Heart left ventricle (tissue), 16 donors: Measurements from ENCODE around the gene CFAP77. TPM values are rescaled to one million over a fixed set of nuclear protein-coding genes. Genes with fewer than 3 reads are reported as not detected.

ENCODE experiments used
- ATAC-seq, 4 donors: fragments of 200-7000 bp; cut with Tn5 transposase; one replicate each; pipeline ENCODE4 v1.9.1; 2020 to 2022; ENCODE audit warnings: moderate library complexity in 4 of 4, mild to moderate bottlenecking in 3 of 4, moderate number of reproducible peaks in 1 of 4
- DNase-seq, 5 donors: peaks; one replicate each; pipeline ENCODE4 v3.0.0-alpha.2; 2020
- H3K27ac ChIP-seq, 12 donors: fragments of 200-600 bp; sonication (generic) in 4 of 12; one replicate each; pipeline versions ENCODE4 v1.5.0 to v1.8.0; 2016 to 2022; ENCODE audit warnings: mild to moderate bottlenecking in 2 of 12
- H3K27me3 ChIP-seq, 9 donors: fragments of 200-600 bp; sonication (generic) in 2 of 9; one replicate each; pipeline versions ENCODE4 v1.5.1 to v1.8.0; 2016 to 2022; ENCODE audit warnings: mild to moderate bottlenecking in 3 of 9
- H3K36me3 ChIP-seq, 9 donors: fragments of 200-600 bp; sonication (generic) in 2 of 9; one replicate each; pipeline versions ENCODE4 v1.5.0 to v1.8.0; 2018 to 2022; ENCODE audit warnings: mild to moderate bottlenecking in 2 of 9
- H3K4me1 ChIP-seq, 12 donors: fragments of 200-600 bp; sonication (generic) in 4 of 12; one replicate each; pipeline versions ENCODE4 v1.5.0 to v1.8.0; 2016 to 2022; ENCODE audit warnings: mild to moderate bottlenecking in 3 of 12
- H3K4me3 ChIP-seq, 12 donors: fragments of 200-600 bp; sonication (generic) in 4 of 12; one replicate each; pipeline versions ENCODE4 v1.5.0 to v1.8.0; 2017 to 2022; ENCODE audit warnings: mild to moderate bottlenecking in 9 of 12, moderate library complexity in 4 of 12
- H3K9me3 ChIP-seq, 12 donors: fragments of 200-600 bp; sonication (generic) in 4 of 12; one replicate each; pipeline versions ENCODE4 v1.5.0 to v1.8.0; 2016 to 2022; ENCODE audit warnings: mild to moderate bottlenecking in 1 of 12
- POLR2A ChIP-seq, 2 donors: fragments of 450-650 bp; IDR thresholded peaks; one replicate each; pipeline ENCODE4 v1.6.1; 2017; ENCODE audit warnings: antibody characterized with exemption in 2 of 2, mild to moderate bottlenecking in 2 of 2, moderate library complexity in 2 of 2
- WGBS, 4 donors: extraction: QIAGEN DNeasy Blood & Tissue Kit in 2 of 4; methylation state at CpG; one replicate each; pipeline versions ENCODE4 v1.1.5 to v1.1.7; 2013 to 2018; 5-methylcytosine and 5-hydroxymethylcytosine counted together
- intact Hi-C, 10 donors: fragments of 100-400 bp; cut with DNase I; formaldehyde crosslinking; loops; one replicate each; pipeline versions ENCODE4 v1.11.1 to v1.14.2; 2022
- polyA plus RNA-seq, 2 donors: library from polyadenylated mRNA; stranded (reverse); fragments of 200-250 nt; gene quantifications; one replicate each; pipeline ENCODE4 v1.2.3, GENCODE V29; 2013
- total RNA-seq, 9 donors: library from RNA; depleted of rRNA in 2 of 9; stranded (reverse); fragments of >200 nt in 2 of 9; fragmentation: NEBNext Ultra II Directional in 3 of 9; extraction: Animal tissue kit (Norgen Biotek cat#: 25700) in 3 of 9; gene quantifications; one replicate each; pipeline versions ENCODE4 v1.1.0 to v1.2.4, GENCODE V29; 2016 to 2023
- TF ChIP-seq, protein P1 (sequence below), 12 donors: fragments of 200-600 bp; sonication (generic) in 4 of 12; IDR thresholded peaks; one replicate each; pipeline versions ENCODE4 v1.5.0 to v1.8.0; 2018 to 2022; ENCODE audit warnings: antibody characterized with exemption in 12 of 12, mild to moderate bottlenecking in 5 of 12
- donor health status: ischemic (EF 13 %, LVEDD 7.1; RV severe dilation, severe dysfunction).
- donor health status: healthy with polysubstance abuse.
- donor health status: DM: no; HTN: yes; CAD: no.
- donor health status: DM: no; HTN: no; CAD: no.
- donor health status: ischemic (EF 25% LVEDD 6.9; RV normal size, moderate dysfunction).
- donor health status: ischemic (EF 25% LVEDD 5.7; RV mildly dilated, moderate dysfunction).
- donor health status: healthy.
- donor health status: DM: yes; HTN: yes; CAD: no.
- donor health status: ischemic (EF 35%, LVEDD 5.7; RV mildly dilated, moderate dysfunction).
- donor health status: nonischemic (EF 11% LVEDD 7.7; RV severe dilation, severe dysfunction).
- donor health status: DM: yes; HTN: yes; CAD: no.
- donor health status: PGD.
- donor health status: ischemic (EF 29% LVEDD 5.4; RV normal size, mild dysfunction).
- donor health status: nonischemic (EF 23%, LVEDD 6.1; RV moderate dilation, normal function).

The CFAP77 gene
- total and polyA plus RNA-seq, 11 donors = 1.3 to 6.8 (median 2.2) TPM

GRCh38 chr9:132520612-132521011 is 110.6 kb downstream of the CFAP77 start:
- TF ChIP-seq, protein P1, sequence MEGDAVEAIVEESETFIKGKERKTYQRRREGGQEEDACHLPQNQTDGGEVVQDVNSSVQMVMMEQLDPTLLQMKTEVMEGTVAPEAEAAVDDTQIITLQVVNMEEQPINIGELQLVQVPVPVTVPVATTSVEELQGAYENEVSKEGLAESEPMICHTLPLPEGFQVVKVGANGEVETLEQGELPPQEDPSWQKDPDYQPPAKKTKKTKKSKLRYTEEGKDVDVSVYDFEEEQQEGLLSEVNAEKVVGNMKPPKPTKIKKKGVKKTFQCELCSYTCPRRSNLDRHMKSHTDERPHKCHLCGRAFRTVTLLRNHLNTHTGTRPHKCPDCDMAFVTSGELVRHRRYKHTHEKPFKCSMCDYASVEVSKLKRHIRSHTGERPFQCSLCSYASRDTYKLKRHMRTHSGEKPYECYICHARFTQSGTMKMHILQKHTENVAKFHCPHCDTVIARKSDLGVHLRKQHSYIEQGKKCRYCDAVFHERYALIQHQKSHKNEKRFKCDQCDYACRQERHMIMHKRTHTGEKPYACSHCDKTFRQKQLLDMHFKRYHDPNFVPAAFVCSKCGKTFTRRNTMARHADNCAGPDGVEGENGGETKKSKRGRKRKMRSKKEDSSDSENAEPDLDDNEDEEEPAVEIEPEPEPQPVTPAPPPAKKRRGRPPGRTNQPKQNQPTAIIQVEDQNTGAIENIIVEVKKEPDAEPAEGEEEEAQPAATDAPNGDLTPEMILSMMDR (IDR thresholded peaks at IDR 0.05) = no peak
- no peak for TF ChIP-seq POLR2A (IDR thresholded peaks at IDR 0.05)
- Histone ChIP-seq H3K4me3 (no peak overlapping the region), H3K27me3 (peaks cover 0 to 8% (median 0%) of the 10 kb centered on the region in 9 donors), H3K27ac (no peak overlapping the region), H3K9me3 (no peaks in the 10 kb centered on the region), H3K36me3 (no peaks in the 10 kb centered on the region), H3K4me1 (no peaks in the 10 kb centered on the region)
- peak in 1 of 4 donors; percentile 29 for ATAC-seq
- WGBS, 4 donors = 73 to 83% (median 80%) methylated on average over 5 of the region's 5 CpGs
- DNase-seq = no peak
- intact Hi-C loops = no loop called here

DNA sequence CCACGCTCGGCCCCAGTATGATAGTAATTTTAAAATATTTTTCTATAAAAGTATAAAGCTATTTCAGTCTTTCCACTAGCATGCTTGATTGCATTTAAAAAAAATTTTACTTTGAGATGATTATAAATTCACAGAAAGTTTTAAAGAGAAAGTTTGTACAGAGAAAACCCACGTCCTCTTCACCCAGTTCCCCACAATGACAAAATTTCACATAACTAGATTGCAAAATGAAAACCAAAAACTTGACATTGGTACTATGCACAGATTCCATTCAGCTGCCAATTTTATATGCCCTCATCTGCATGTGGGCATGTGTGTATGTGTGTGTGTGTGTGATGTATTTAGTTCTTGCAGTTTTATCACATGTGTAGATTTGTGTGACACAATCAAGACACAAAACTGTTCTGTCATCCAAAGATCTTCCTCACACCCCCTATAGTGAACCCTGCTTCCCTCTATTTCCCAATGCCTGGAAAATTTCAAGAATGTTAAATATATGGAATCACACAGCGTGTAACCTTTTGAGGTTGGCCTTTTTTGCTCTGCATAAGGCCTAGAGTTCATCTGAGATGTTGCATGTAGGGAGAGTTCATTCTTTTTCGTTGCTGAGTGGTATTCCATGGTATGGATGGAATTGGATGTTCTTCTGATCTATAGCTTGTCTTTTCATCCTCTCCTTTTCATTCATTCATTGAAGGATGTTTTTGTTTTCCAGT is 115.5 kb downstream of the CFAP77 start:
- Histone ChIP-seq H3K4me1 (no peaks in the 10 kb centered on the region), H3K36me3 (no peaks in the 10 kb centered on the region), H3K27me3 (no peaks in the 10 kb centered on the region), H3K9me3 (no peaks in the 10 kb centered on the region), H3K27ac (no peak overlapping the region), H3K4me3 (no peak overlapping the region)
- ATAC-seq (no peak), DNase-seq (no peak)
- intact Hi-C loops = no loop called here
- TF ChIP-seq POLR2A (IDR thresholded peaks at IDR 0.05) = no peak
- TF ChIP-seq, protein P1 (IDR thresholded peaks at IDR 0.05) = no peak
- WGBS, 4 donors = 84 to 91% (median 88%) methylated on average over 5 of the region's 5 CpGs

- TF ChIP-seq POLR2A (IDR thresholded peaks at IDR 0.05) = no peak
- TF ChIP-seq, protein P1 (IDR thresholded peaks at IDR 0.05) = no peak
- peak in 1 of 4 donors; percentile 18 for ATAC-seq
- no peaks in the 10 kb centered on the region for H3K36me3 ChIP-seq
- no peaks in the 10 kb centered on the region for H3K27me3 ChIP-seq
- DNase-seq = no peak
- H3K27ac ChIP-seq = peak overlapping the region in 1 of 12 donors; percentile 43
- peaks cover 0 to 15% (median 0%) of the 10 kb centered on the region in 12 donors for H3K9me3 ChIP-seq
- no peaks in the 10 kb centered on the region for H3K4me1 ChIP-seq
- no peak overlapping the region for H3K4me3 ChIP-seq
- intact Hi-C loops = no loop called here
- 34 to 44% (median 41%) methylated on average over 13 of the region's 13 CpGs for WGBS, 4 donors
These were observed 121.2 kb downstream of the CFAP77 start for GRCh38 chr9:132531195-132531594.

GRCh38 chr9:132531710-132532570 is 121.9 kb downstream of the CFAP77 start:
- TF ChIP-seq, protein P1 (IDR thresholded peaks at IDR 0.05) = no peak
- no peak for TF ChIP-seq POLR2A (IDR thresholded peaks at IDR 0.05)
- H3K4me3 ChIP-seq = no peak overlapping the region
- 78 to 84% (median 80%) methylated on average over 25 of the region's 25 CpGs for WGBS, 4 donors
- H3K27ac ChIP-seq = peak overlapping the region in 1 of 12 donors; percentile 43
- DNase-seq (no peak), ATAC-seq (no peak)
- intact Hi-C loops = no loop called here
- no peaks in the 10 kb centered on the region for H3K4me1 ChIP-seq
- H3K36me3 ChIP-seq = no peaks in the 10 kb centered on the region
- H3K27me3 ChIP-seq = no peaks in the 10 kb centered on the region
- peaks cover 0 to 15% (median 0%) of the 10 kb centered on the region in 12 donors for H3K9me3 ChIP-seq
